ENCODE data around the gene MATN1.

The MATN1 gene

GRCh38 chr1:30742963-30743559, 19.7 kb upstream of the MATN1 start:
- Histone ChIP-seq H3K27me3 (ENCODE audit: control insufficient read depth, insufficient read depth, low read length) (no peaks in the 10 kb centered on the region), H3K27ac (ENCODE audit: low read depth, low read length) (no peak overlapping the region), H3K36me3 (ENCODE audit: control insufficient read depth, insufficient read depth, low read length) (no peaks in the 10 kb centered on the region), H3K9me3 (ENCODE audit: control insufficient read depth, insufficient read depth, low read depth, low read length) (no peaks in the 10 kb centered on the region), H3K9ac (ENCODE audit: low read length) (no peak overlapping the region), H3K4me3 (ENCODE audit: low read depth, low read length) (no peak overlapping the region), H3K4me1 (ENCODE audit: control insufficient read depth, insufficient read depth, low read length) (peaks cover 29% of the 10 kb centered on the region)

- Histone ChIP-seq H3K4me3 (ENCODE audit: low read depth, low read length) (no peak overlapping the region), H3K9me3 (ENCODE audit: control insufficient read depth, insufficient read depth, low read depth, low read length) (no peaks in the 10 kb centered on the region), H3K9ac (ENCODE audit: low read length) (no peak overlapping the region), H3K27ac (ENCODE audit: low read depth, low read length) (no peak overlapping the region), H3K36me3 (ENCODE audit: control insufficient read depth, insufficient read depth, low read length) (no peaks in the 10 kb centered on the region), H3K4me1 (ENCODE audit: control insufficient read depth, insufficient read depth, low read length) (peaks cover 26% of the 10 kb centered on the region), H3K27me3 (ENCODE audit: control insufficient read depth, insufficient read depth, low read length) (no peaks in the 10 kb centered on the region)
These were observed 19.0 kb upstream of the MATN1 start for GRCh38 chr1:30742300-30742962.

GRCh38 chr1:30741239-30741894, 18.0 kb upstream of the MATN1 start:
- H3K36me3 ChIP-seq (ENCODE audit: control insufficient read depth, insufficient read depth, low read length), result no peaks in the 10 kb centered on the region
- no peaks in the 10 kb centered on the region for H3K27me3 ChIP-seq (ENCODE audit: control insufficient read depth, insufficient read depth, low read length)
- no peaks in the 10 kb centered on the region for H3K9me3 ChIP-seq (ENCODE audit: control insufficient read depth, insufficient read depth, low read depth, low read length)
- no peak overlapping the region for H3K27ac ChIP-seq (ENCODE audit: low read depth, low read length)
- H3K4me1 ChIP-seq (ENCODE audit: control insufficient read depth, insufficient read depth, low read length), result peaks cover 26% of the 10 kb centered on the region
- H3K9ac ChIP-seq (ENCODE audit: low read length), result no peak overlapping the region
- H3K4me3 ChIP-seq (ENCODE audit: low read depth, low read length), result no peak overlapping the region

- H3K4me1 ChIP-seq (ENCODE audit: control insufficient read depth, insufficient read depth, low read length), result peaks cover 24% of the 10 kb centered on the region
- no peaks in the 10 kb centered on the region for H3K9me3 ChIP-seq (ENCODE audit: control insufficient read depth, insufficient read depth, low read depth, low read length)
- no peak overlapping the region for H3K27ac ChIP-seq (ENCODE audit: low read depth, low read length)
- no peak overlapping the region for H3K4me3 ChIP-seq (ENCODE audit: low read depth, low read length)
- H3K27me3 ChIP-seq (ENCODE audit: control insufficient read depth, insufficient read depth, low read length), result no peaks in the 10 kb centered on the region
- no peak overlapping the region for H3K9ac ChIP-seq (ENCODE audit: low read length)
- H3K36me3 ChIP-seq (ENCODE audit: control insufficient read depth, insufficient read depth, low read length), result no peaks in the 10 kb centered on the region
These were observed 17.2 kb upstream of the MATN1 start for GRCh38 chr1:30740251-30741238.

- Histone ChIP-seq H3K9ac (ENCODE audit: low read length) (no peak overlapping the region), H3K9me3 (ENCODE audit: control insufficient read depth, insufficient read depth, low read depth, low read length) (no peaks in the 10 kb centered on the region), H3K4me1 (ENCODE audit: control insufficient read depth, insufficient read depth, low read length) (peaks cover 22% of the 10 kb centered on the region), H3K27me3 (ENCODE audit: control insufficient read depth, insufficient read depth, low read length) (no peaks in the 10 kb centered on the region), H3K36me3 (ENCODE audit: control insufficient read depth, insufficient read depth, low read length) (no peaks in the 10 kb centered on the region), H3K4me3 (ENCODE audit: low read depth, low read length) (no peak overlapping the region), H3K27ac (ENCODE audit: low read depth, low read length) (no peak overlapping the region)
These were observed 16.2 kb upstream of the MATN1 start for GRCh38 chr1:30739601-30740000.

- Histone ChIP-seq H3K9me3 (ENCODE audit: control insufficient read depth, insufficient read depth, low read depth, low read length) (no peaks in the 10 kb centered on the region), H3K27ac (ENCODE audit: low read depth, low read length) (no peak overlapping the region), H3K9ac (ENCODE audit: low read length) (no peak overlapping the region), H3K36me3 (ENCODE audit: control insufficient read depth, insufficient read depth, low read length) (no peaks in the 10 kb centered on the region), H3K27me3 (ENCODE audit: control insufficient read depth, insufficient read depth, low read length) (no peaks in the 10 kb centered on the region), H3K4me1 (ENCODE audit: control insufficient read depth, insufficient read depth, low read length) (peaks cover 22% of the 10 kb centered on the region), H3K4me3 (ENCODE audit: low read depth, low read length) (no peak overlapping the region)
These were observed 15.6 kb upstream of the MATN1 start for GRCh38 chr1:30738715-30739559.

GRCh38 chr1:30738040-30738714, 14.8 kb upstream of the MATN1 start:
- H3K9ac ChIP-seq (ENCODE audit: low read length), result no peak overlapping the region
- H3K4me3 ChIP-seq (ENCODE audit: low read depth, low read length), result no peak overlapping the region
- no peaks in the 10 kb centered on the region for H3K27me3 ChIP-seq (ENCODE audit: control insufficient read depth, insufficient read depth, low read length)
- no peak overlapping the region for H3K27ac ChIP-seq (ENCODE audit: low read depth, low read length)
- H3K9me3 ChIP-seq (ENCODE audit: control insufficient read depth, insufficient read depth, low read depth, low read length), result no peaks in the 10 kb centered on the region
- peaks cover 26% of the 10 kb centered on the region for H3K4me1 ChIP-seq (ENCODE audit: control insufficient read depth, insufficient read depth, low read length)
- H3K36me3 ChIP-seq (ENCODE audit: control insufficient read depth, insufficient read depth, low read length), result no peaks in the 10 kb centered on the region

GRCh38 chr1:30737357-30738039, 14.1 kb upstream of the MATN1 start:
- Histone ChIP-seq H3K4me1 (ENCODE audit: control insufficient read depth, insufficient read depth, low read length) (peaks cover 33% of the 10 kb centered on the region), H3K4me3 (ENCODE audit: low read depth, low read length) (no peak overlapping the region), H3K9ac (ENCODE audit: low read length) (no peak overlapping the region), H3K27me3 (ENCODE audit: control insufficient read depth, insufficient read depth, low read length) (no peaks in the 10 kb centered on the region), H3K27ac (ENCODE audit: low read depth, low read length) (no peak overlapping the region), H3K36me3 (ENCODE audit: control insufficient read depth, insufficient read depth, low read length) (no peaks in the 10 kb centered on the region), H3K9me3 (ENCODE audit: control insufficient read depth, insufficient read depth, low read depth, low read length) (no peaks in the 10 kb centered on the region)

GRCh38 chr1:30735668-30736498, 12.5 kb upstream of the MATN1 start:
- no peaks in the 10 kb centered on the region for H3K36me3 ChIP-seq (ENCODE audit: control insufficient read depth, insufficient read depth, low read length)
- peaks cover 25% of the 10 kb centered on the region for H3K4me1 ChIP-seq (ENCODE audit: control insufficient read depth, insufficient read depth, low read length)

More at GRCh38 chr1:30735668-30736498, 12.5 kb upstream of the MATN1 start:
- H3K9me3 ChIP-seq (ENCODE audit: control insufficient read depth, insufficient read depth, low read depth, low read length), result no peaks in the 10 kb centered on the region
- no peak overlapping the region for H3K27ac ChIP-seq (ENCODE audit: low read depth, low read length)
- H3K4me3 ChIP-seq (ENCODE audit: low read depth, low read length), result no peak overlapping the region
- no peaks in the 10 kb centered on the region for H3K27me3 ChIP-seq (ENCODE audit: control insufficient read depth, insufficient read depth, low read length)
- H3K9ac ChIP-seq (ENCODE audit: low read length), result no peak overlapping the region

Measured in HUES6 (cell line).